OCI-LY1 (cell line): Measurements from ENCODE around the gene OR2T3.
"Not testable (repeated sequence)": the region's sequence is repeated elsewhere in the genome, so short reads cannot be mapped to it uniquely, and the experiment has no call there.

Source experiments
- H2AFZ ChIP-seq: fragments of 200-600 bp; sonication (generic), shearing (Covaris generic); 2 replicates; pipeline ENCODE4 v1.6.0; 2014; ENCODE audit warnings: antibody characterized with exemption, mild to moderate bottlenecking, low read length
- H3F3A ChIP-seq: fragments of 200-600 bp; sonication (generic), shearing (Covaris generic); 2 replicates; pipeline ENCODE4 v1.6.0; 2014; ENCODE audit warnings: mild to moderate bottlenecking, antibody characterized with exemption, low read length, moderate library complexity; ENCODE audit not compliant: insufficient read depth
- H3K27ac ChIP-seq: fragments of 200-600 bp; sonication (generic); 2 replicates; pipeline ENCODE4 v1.5.1; 2014; ENCODE audit warnings: low read length, mixed run types, mild to moderate bottlenecking, low read depth; ENCODE audit not compliant: poor library complexity, severe bottlenecking
- H3K27me3 ChIP-seq: fragments of 200-600 bp; sonication (generic); 2 replicates; pipeline ENCODE4 v1.6.0; 2014; ENCODE audit warnings: antibody characterized with exemption, mild to moderate bottlenecking, low read length, moderate library complexity; ENCODE audit not compliant: insufficient read depth
- H3K36me3 ChIP-seq: fragments of 200-600 bp; sonication (generic); 2 replicates; pipeline ENCODE4 v1.6.1; 2014; ENCODE audit warnings: mild to moderate bottlenecking, antibody characterized with exemption, low read length, moderate library complexity, mixed read lengths; ENCODE audit not compliant: insufficient read depth
- H3K4me1 ChIP-seq: fragments of 200-600 bp; sonication (generic); 2 replicates; pipeline ENCODE4 v1.5.1; 2014; ENCODE audit warnings: mild to moderate bottlenecking, low read length, moderate library complexity; ENCODE audit not compliant: insufficient read depth, severe bottlenecking
- H3K4me2 ChIP-seq: fragments of 200-600 bp; sonication (generic), shearing (Covaris generic); 2 replicates; pipeline ENCODE4 v1.6.1; 2014; ENCODE audit warnings: low read length
- H3K4me3 ChIP-seq: fragments of 200-600 bp; sonication (generic); 2 replicates; pipeline ENCODE4 v1.5.1; 2014; ENCODE audit warnings: low read length, low read depth, mild to moderate bottlenecking, mixed read lengths; ENCODE audit not compliant: poor library complexity, severe bottlenecking
- H3K79me2 ChIP-seq: fragments of 200-600 bp; shearing (Covaris generic); 2 replicates; pipeline ENCODE4 v1.6.1; 2016; ENCODE audit warnings: mixed run types, low read length, mixed read lengths; ENCODE audit not compliant: insufficient read depth
- H3K9ac ChIP-seq: fragments of 200-600 bp; sonication (generic), shearing (Covaris generic); 2 replicates; pipeline ENCODE4 v1.6.1; 2014; ENCODE audit warnings: mild to moderate bottlenecking, low read length, mixed read lengths
- H3K9me2 ChIP-seq: fragments of 200-600 bp; sonication (generic), shearing (Covaris generic); 2 replicates; pipeline ENCODE4 v1.6.1; 2014; ENCODE audit warnings: low read depth, mild to moderate bottlenecking, low read length, mixed read lengths
- H3K9me3 ChIP-seq: fragments of 200-600 bp; shearing (Covaris generic); 2 replicates; pipeline ENCODE4 v1.6.1; 2014; ENCODE audit warnings: low read length, mixed read lengths
- H4K20me1 ChIP-seq: fragments of 200-600 bp; sonication (generic), shearing (Covaris generic); 2 replicates; pipeline ENCODE4 v1.6.0; 2016; ENCODE audit warnings: mild to moderate bottlenecking, low read length; ENCODE audit not compliant: insufficient read depth

Gene OR2T3, protein sequence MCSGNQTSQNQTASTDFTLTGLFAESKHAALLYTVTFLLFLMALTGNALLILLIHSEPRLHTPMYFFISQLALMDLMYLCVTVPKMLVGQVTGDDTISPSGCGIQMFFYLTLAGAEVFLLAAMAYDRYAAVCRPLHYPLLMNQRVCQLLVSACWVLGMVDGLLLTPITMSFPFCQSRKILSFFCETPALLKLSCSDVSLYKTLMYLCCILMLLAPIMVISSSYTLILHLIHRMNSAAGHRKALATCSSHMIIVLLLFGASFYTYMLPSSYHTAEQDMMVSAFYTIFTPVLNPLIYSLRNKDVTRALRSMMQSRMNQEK

GRCh38 chr1:248473051-248473450 lies at the start of gene OR2T3:
TSS of gene OR2T3 (plus strand) at chr1:248473351. CDS start at chr1:248473351, 0 bp downstream.
- H3F3A ChIP-seq, H3K27me3 ChIP-seq, H3K4me3 ChIP-seq, H3K27ac ChIP-seq, H3K79me2 ChIP-seq, H3K4me1 ChIP-seq, H3K36me3 ChIP-seq, H2AFZ ChIP-seq, H3K4me2 ChIP-seq, H3K9me2 ChIP-seq, H3K9me3 ChIP-seq, H3K9ac ChIP-seq, H4K20me1 ChIP-seq: not testable (repeated sequence)

DNA sequence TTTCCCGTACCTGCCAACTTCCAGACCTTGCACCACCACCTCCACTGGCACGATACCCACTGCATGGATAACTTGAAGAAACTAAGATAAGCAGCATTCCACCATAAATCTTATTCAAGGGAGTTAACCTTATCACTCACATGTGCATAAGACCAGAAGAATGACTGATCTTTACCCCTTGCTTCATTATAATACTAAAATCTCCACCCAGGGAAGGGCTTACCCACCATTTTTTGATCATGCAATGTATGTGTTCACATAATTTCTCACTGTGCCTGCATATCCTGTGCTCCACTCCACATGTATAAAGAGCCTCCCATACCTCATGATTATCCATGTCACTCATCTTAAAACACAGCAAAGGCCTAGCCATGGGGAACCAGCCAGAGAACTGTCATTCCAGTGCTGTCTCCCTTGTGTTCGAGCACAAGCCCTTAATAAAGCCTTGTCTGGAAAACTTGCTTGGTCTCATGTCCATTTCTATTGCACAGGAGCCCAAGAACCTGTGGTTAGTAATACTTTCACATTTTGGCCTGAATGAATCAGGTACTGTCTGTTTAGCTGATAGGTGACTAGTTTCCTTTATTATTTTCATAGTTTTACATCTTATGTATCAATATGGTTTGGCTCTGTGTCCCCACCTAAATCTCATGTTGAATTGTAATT lies 45.5 kb upstream of the OR2T3 start:
- not testable (repeated sequence) for H3K4me2 ChIP-seq, H3F3A ChIP-seq, H3K4me3 ChIP-seq, H3K36me3 ChIP-seq, H3K9me2 ChIP-seq, H3K9ac ChIP-seq, H3K9me3 ChIP-seq, H3K4me1 ChIP-seq, H2AFZ ChIP-seq, H3K79me2 ChIP-seq, H4K20me1 ChIP-seq, H3K27me3 ChIP-seq, H3K27ac ChIP-seq

- not testable (repeated sequence) for H3F3A ChIP-seq, H2AFZ ChIP-seq, H3K4me3 ChIP-seq, H3K27me3 ChIP-seq, H3K4me2 ChIP-seq, H3K9me3 ChIP-seq, H3K79me2 ChIP-seq, H3K9ac ChIP-seq, H4K20me1 ChIP-seq, H3K4me1 ChIP-seq, H3K27ac ChIP-seq, H3K9me2 ChIP-seq, H3K36me3 ChIP-seq
Observed at GRCh38 chr1:248428192-248428533, 45.0 kb upstream of the OR2T3 start.

DNA sequence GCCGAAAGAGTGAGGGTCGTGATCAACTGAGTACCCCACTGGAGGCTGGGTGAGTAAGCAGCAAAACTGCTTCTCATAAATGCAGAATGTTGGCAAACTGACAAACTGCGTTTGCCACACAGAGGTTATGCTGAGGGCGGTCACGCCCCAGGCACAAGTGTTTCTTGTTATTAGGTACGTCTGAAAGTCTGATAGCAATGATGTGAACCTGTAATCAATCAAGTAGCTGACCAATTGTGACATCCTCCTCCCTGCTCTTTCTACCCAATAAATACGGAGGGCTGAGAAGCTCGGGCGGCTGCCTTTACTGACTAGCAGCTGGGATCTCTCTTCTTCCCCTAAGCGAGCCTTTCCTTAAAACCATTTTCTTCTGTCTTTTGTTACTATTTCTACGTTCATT lies 41.5 kb upstream of the OR2T3 start:
- not testable (repeated sequence) for H4K20me1 ChIP-seq, H3K4me2 ChIP-seq, H3K36me3 ChIP-seq, H3K9me2 ChIP-seq, H3K9ac ChIP-seq, H3K79me2 ChIP-seq, H2AFZ ChIP-seq, H3K27ac ChIP-seq, H3K9me3 ChIP-seq, H3K27me3 ChIP-seq, H3F3A ChIP-seq, H3K4me3 ChIP-seq, H3K4me1 ChIP-seq

GRCh38 chr1:248432201-248432600 lies 41.0 kb upstream of the OR2T3 start:
- not testable (repeated sequence) for H3K4me3 ChIP-seq, H3K36me3 ChIP-seq, H4K20me1 ChIP-seq, H3K4me2 ChIP-seq, H2AFZ ChIP-seq, H3K9me3 ChIP-seq, H3K27me3 ChIP-seq, H3K9ac ChIP-seq, H3K9me2 ChIP-seq, H3K79me2 ChIP-seq, H3F3A ChIP-seq, H3K27ac ChIP-seq, H3K4me1 ChIP-seq

DNA sequence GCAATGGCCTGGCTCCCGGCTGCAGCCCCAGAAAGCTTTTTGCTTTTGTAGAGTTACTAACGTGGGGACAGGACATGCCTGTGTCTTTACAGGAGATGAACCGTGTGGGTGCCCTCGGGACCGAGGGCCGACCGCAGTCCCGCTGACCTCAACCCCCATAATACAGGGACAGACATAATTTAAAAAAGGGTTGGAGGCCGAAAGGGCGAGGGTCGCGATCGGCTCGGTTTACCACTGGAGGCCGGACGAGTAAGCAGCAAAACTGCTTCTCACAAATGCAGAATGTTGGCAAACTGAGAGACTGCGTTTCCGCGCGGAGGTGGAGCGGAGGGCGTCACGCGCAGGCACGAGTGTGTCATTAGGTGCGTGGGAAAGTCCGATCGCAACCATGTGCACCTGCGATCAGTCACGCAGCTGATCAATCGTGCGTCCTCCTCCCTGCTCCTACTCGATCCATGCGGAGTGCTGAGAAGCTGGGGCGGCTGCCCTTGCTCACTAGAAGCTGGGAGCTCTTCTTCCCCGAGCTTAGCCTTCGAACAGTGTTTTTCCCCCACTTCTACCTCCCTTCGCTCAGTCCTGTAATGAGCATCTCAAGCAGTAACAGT lies 39.2 kb upstream of the OR2T3 start:
- H4K20me1 ChIP-seq, H3K4me3 ChIP-seq, H3K9me2 ChIP-seq, H3K4me2 ChIP-seq, H2AFZ ChIP-seq, H3K27ac ChIP-seq, H3K9ac ChIP-seq, H3K27me3 ChIP-seq, H3K36me3 ChIP-seq, H3K79me2 ChIP-seq, H3F3A ChIP-seq, H3K4me1 ChIP-seq, H3K9me3 ChIP-seq: not testable (repeated sequence)

DNA sequence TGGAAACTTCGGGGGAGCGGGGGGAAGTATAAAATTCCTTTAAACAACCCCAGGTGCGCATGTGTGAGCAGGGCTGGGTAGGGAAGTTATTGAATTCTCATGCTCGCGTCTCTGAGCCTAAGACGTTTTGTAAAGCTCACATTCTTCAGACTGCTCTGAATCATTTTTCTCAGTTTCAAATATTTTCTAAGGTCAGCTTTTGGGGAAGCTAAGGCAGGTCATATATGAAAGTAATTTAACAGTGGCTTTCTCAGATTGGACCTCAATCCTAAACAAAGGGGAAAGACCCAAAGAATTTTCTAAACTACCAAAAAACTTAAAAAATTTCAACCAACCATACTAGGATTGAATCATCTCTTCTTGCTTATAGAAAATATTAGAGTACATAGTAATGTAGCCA lies 38.2 kb upstream of the OR2T3 start:
- H3K9ac ChIP-seq, H3K9me3 ChIP-seq, H3K79me2 ChIP-seq, H3K36me3 ChIP-seq, H3K4me3 ChIP-seq, H3K9me2 ChIP-seq, H3K27ac ChIP-seq, H4K20me1 ChIP-seq, H3K4me1 ChIP-seq, H2AFZ ChIP-seq, H3F3A ChIP-seq, H3K4me2 ChIP-seq, H3K27me3 ChIP-seq: not testable (repeated sequence)
